ENCODE data around the gene DHRSX.
"Not testable (repeated sequence)": the region's sequence is repeated elsewhere in the genome, so short reads cannot be mapped to it uniquely, and the experiment has no call there.

- TF ChIP-seq EZH2 (IDR thresholded peaks at IDR 0.05; ENCODE audit: borderline replicate concordance, low read depth, low read length, severe bottlenecking); CTCF (IDR thresholded peaks at IDR 0.05; ENCODE audit: extremely low read depth in 1 of 2, insufficient read depth in 1 of 2, low read depth in 1 of 2, low read length in 2 of 2); MAX (IDR thresholded peaks at IDR 0.05; ENCODE audit: insufficient read depth, insufficient read length): not testable (repeated sequence)
These were observed 150.1 kb downstream of the DHRSX start for GRCh38 chrX:2350703-2351102.

Measured in endothelial cell of umbilical vein (primary cell).